Measurements from ENCODE around the gene SYNDIG1.

Gene SYNDIG1

DNA sequence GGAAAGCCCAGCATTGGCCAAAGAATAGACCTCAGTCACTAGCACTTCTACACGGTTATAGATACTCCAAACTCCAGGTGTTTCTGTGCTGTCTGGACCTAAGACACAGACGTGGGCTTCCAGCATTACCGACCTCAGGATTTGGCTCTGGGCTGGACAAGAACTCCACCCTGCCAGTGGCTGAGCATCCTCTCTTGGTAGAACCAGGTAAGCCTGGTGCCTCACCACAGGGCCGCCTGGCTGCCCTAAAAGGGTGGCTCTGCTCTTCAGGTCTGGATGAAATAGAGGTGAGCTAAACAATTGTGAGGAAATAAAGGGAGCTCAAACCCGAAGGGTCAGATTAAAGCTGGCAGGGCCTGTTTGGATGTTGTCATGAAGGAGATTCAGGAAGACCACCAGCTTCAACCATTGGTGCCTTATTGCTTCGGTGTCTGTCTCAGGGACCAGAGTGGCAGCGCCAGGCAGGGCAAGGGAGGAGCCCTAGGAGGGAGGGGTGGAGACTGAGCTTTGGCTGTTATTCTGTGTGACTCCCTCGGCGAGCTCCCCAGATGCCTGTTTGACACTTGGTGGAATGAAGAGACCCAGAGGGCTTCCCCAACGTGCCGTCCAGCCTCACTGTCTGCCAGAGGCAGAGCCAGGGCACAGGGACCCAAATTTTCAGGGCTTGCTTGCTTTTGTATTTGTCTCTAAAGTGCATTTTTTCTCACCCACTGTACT is 8.6 kb downstream of the SYNDIG1 start:
- Histone ChIP-seq H2BK15ac (replicated peaks; ENCODE audit: low read depth) (no peak overlapping the region), H3K9ac (ENCODE audit: low read length) (no peak overlapping the region), H2BK120ac (ENCODE audit: low read depth, low read length) (no peak overlapping the region), H3K27me3 (ENCODE audit: insufficient read depth, low read length, poor library complexity) (no peaks in the 10 kb centered on the region), H3K56ac (ENCODE audit: low read length) (no peak overlapping the region), H4K5ac (ENCODE audit: low read length) (no peak overlapping the region), H3K23ac (ENCODE audit: low read length) (no peak overlapping the region), H3K4me3 (ENCODE audit: low read length) (no peak overlapping the region), H3K4me1 (ENCODE audit: control insufficient read depth, low read depth, low read length) (peaks cover 10% of the 10 kb centered on the region), H3K79me1 (ENCODE audit: low read length) (peaks cover 43% of the 10 kb centered on the region), H3K18ac (ENCODE audit: low read length) (no peak overlapping the region), H3K4me2 (ENCODE audit: low read length) (no peak overlapping the region), H3K4ac (ENCODE audit: low read depth, low read length) (no peak overlapping the region), H3K27ac (ENCODE audit: low read depth, low read length) (no peak overlapping the region), H4K8ac (ENCODE audit: low read depth, low read length) (no peak overlapping the region), H2BK5ac (ENCODE audit: low read length) (no peak overlapping the region), H3K36me3 (ENCODE audit: control insufficient read depth, insufficient read depth, low read length) (no peaks in the 10 kb centered on the region), H2AK5ac (ENCODE audit: low read length) (no peak overlapping the region), H3K79me2 (ENCODE audit: control insufficient read depth, insufficient read depth, low read length) (peaks cover 52% of the 10 kb centered on the region)
- no peak for DNase-seq
- WGBS (ENCODE audit: extremely low coverage, insufficient coverage, low lambda C conversion rate): no CpG with 5 or more reads among the region's 11 CpGs

DNA sequence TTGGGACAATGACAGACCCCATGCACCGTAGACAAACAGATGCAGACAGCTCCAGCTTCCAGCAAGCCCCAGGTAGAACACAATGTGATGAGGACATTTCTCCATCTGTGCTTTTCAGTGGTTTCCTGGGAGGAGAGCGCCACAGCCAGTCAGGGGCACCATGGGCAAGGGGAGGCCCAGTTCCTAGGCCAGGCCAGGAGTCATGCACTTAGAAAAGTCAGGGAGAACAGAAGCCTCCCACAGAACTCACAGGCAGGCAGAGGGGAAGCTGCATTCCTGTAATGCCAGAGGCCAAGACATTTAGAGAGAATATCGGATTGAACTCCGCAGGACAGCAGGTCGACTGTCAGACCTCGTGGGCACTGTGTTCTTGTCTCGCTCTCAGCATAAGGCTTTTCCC is 9.2 kb downstream of the SYNDIG1 start:
- WGBS (ENCODE audit: extremely low coverage, insufficient coverage, low lambda C conversion rate): no CpG with 5 or more reads among the region's 7 CpGs
- H3K79me2 ChIP-seq (ENCODE audit: control insufficient read depth, insufficient read depth, low read length): peaks cover 51% of the 10 kb centered on the region
- no peak overlapping the region for H4K8ac ChIP-seq (ENCODE audit: low read depth, low read length)
- H3K79me1 ChIP-seq (ENCODE audit: low read length): peaks cover 43% of the 10 kb centered on the region
- DNase-seq: peak; percentile 53
- no peaks in the 10 kb centered on the region for H3K36me3 ChIP-seq (ENCODE audit: control insufficient read depth, insufficient read depth, low read length)
- H2BK15ac ChIP-seq (replicated peaks; ENCODE audit: low read depth): no peak overlapping the region
- H3K4me2 ChIP-seq (ENCODE audit: low read length): no peak overlapping the region
- H3K4ac ChIP-seq (ENCODE audit: low read depth, low read length): no peak overlapping the region
- H3K27me3 ChIP-seq (ENCODE audit: insufficient read depth, low read length, poor library complexity): no peaks in the 10 kb centered on the region
- peak overlapping the region; percentile 8 for H3K9ac ChIP-seq (ENCODE audit: low read length)
- no peak overlapping the region for H3K27ac ChIP-seq (ENCODE audit: low read depth, low read length)
- no peak overlapping the region for H2BK120ac ChIP-seq (ENCODE audit: low read depth, low read length)
- no peak overlapping the region for H2AK5ac ChIP-seq (ENCODE audit: low read length)
- no peak overlapping the region for H3K56ac ChIP-seq (ENCODE audit: low read length)
- H3K4me1 ChIP-seq (ENCODE audit: control insufficient read depth, low read depth, low read length): peaks cover 5% of the 10 kb centered on the region
- no peak overlapping the region for H3K4me3 ChIP-seq (ENCODE audit: low read length)
- H3K23ac ChIP-seq (ENCODE audit: low read length): no peak overlapping the region
- H2BK5ac ChIP-seq (ENCODE audit: low read length): no peak overlapping the region
- no peak overlapping the region for H4K5ac ChIP-seq (ENCODE audit: low read length)
- no peak overlapping the region for H3K18ac ChIP-seq (ENCODE audit: low read length)

DNA sequence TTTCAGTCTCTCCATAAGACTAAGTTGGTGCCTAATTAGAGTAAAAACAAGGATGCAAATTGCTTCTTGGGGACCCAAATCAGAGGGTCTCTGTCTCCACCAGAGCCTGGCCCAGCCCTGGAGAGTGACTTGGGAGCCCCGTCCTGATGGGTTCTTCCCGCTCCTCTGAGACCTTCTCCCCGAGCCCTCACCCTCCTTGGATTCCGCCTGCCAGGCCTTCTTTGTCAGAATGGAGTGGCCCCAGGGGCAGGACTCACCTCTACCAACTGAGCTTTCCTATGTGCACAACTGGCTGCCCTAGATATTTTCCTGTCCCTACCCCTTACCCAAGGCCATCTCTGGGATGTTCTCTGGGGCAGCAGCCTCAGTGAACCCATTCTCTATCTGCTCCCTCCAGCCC is 9.7 kb downstream of the SYNDIG1 start:
- H3K4me2 ChIP-seq (ENCODE audit: low read length): no peak overlapping the region
- WGBS (ENCODE audit: extremely low coverage, insufficient coverage, low lambda C conversion rate): no CpG with 5 or more reads among the region's 4 CpGs
- no peak overlapping the region for H3K9ac ChIP-seq (ENCODE audit: low read length)
- H3K36me3 ChIP-seq (ENCODE audit: control insufficient read depth, insufficient read depth, low read length): no peaks in the 10 kb centered on the region
- H2BK120ac ChIP-seq (ENCODE audit: low read depth, low read length): no peak overlapping the region
- no peak overlapping the region for H3K18ac ChIP-seq (ENCODE audit: low read length)
- H4K5ac ChIP-seq (ENCODE audit: low read length): no peak overlapping the region
- H3K27ac ChIP-seq (ENCODE audit: low read depth, low read length): no peak overlapping the region
- no peak overlapping the region for H2BK15ac ChIP-seq (replicated peaks; ENCODE audit: low read depth)
- H3K23ac ChIP-seq (ENCODE audit: low read length): no peak overlapping the region
- H3K27me3 ChIP-seq (ENCODE audit: insufficient read depth, low read length, poor library complexity): no peaks in the 10 kb centered on the region
- peaks cover 5% of the 10 kb centered on the region for H3K4me1 ChIP-seq (ENCODE audit: control insufficient read depth, low read depth, low read length)
- H4K8ac ChIP-seq (ENCODE audit: low read depth, low read length): no peak overlapping the region
- no peak overlapping the region for H3K4ac ChIP-seq (ENCODE audit: low read depth, low read length)
- peaks cover 46% of the 10 kb centered on the region for H3K79me1 ChIP-seq (ENCODE audit: low read length)
- H2AK5ac ChIP-seq (ENCODE audit: low read length): no peak overlapping the region
- no peak overlapping the region for H3K4me3 ChIP-seq (ENCODE audit: low read length)
- no peak overlapping the region for H3K56ac ChIP-seq (ENCODE audit: low read length)
- no peak for DNase-seq
- H3K79me2 ChIP-seq (ENCODE audit: control insufficient read depth, insufficient read depth, low read length): peaks cover 50% of the 10 kb centered on the region
- H2BK5ac ChIP-seq (ENCODE audit: low read length): no peak overlapping the region

DNA sequence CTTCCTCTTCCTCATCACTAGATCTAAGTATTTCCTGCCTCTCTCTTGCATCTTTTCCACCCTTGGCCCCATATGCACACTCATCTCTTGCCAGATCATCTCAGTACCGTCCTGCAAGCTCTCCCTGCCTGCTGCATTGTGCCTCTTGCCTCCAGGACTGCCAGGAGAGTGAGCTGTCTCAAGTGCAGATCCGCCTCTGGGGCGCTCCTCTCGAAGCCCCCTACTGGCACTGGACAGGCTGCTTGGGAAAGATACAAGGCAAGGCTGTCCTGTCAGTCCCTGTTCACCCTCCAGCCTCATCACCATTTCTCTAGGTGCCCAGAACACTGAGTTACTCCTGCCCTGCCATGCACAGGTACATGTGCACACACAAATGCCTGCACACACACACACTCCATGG is 10.2 kb downstream of the SYNDIG1 start:
- H2BK15ac ChIP-seq (replicated peaks; ENCODE audit: low read depth): no peak overlapping the region
- WGBS (ENCODE audit: extremely low coverage, insufficient coverage, low lambda C conversion rate): no CpG with 5 or more reads among the region's 4 CpGs
- H4K5ac ChIP-seq (ENCODE audit: low read length): no peak overlapping the region
- H2BK5ac ChIP-seq (ENCODE audit: low read length): no peak overlapping the region
- no peak for DNase-seq
- H4K8ac ChIP-seq (ENCODE audit: low read depth, low read length): no peak overlapping the region
- H3K27me3 ChIP-seq (ENCODE audit: insufficient read depth, low read length, poor library complexity): no peaks in the 10 kb centered on the region
- H3K79me2 ChIP-seq (ENCODE audit: control insufficient read depth, insufficient read depth, low read length): peaks cover 52% of the 10 kb centered on the region
- H3K4me1 ChIP-seq (ENCODE audit: control insufficient read depth, low read depth, low read length): peaks cover 5% of the 10 kb centered on the region
- H3K36me3 ChIP-seq (ENCODE audit: control insufficient read depth, insufficient read depth, low read length): no peaks in the 10 kb centered on the region
- no peak overlapping the region for H2AK5ac ChIP-seq (ENCODE audit: low read length)
- H3K27ac ChIP-seq (ENCODE audit: low read depth, low read length): no peak overlapping the region
- no peak overlapping the region for H3K4ac ChIP-seq (ENCODE audit: low read depth, low read length)
- H3K23ac ChIP-seq (ENCODE audit: low read length): peak overlapping the region; percentile 34
- peaks cover 48% of the 10 kb centered on the region for H3K79me1 ChIP-seq (ENCODE audit: low read length)
- no peak overlapping the region for H3K9ac ChIP-seq (ENCODE audit: low read length)
- H3K56ac ChIP-seq (ENCODE audit: low read length): no peak overlapping the region
- H3K4me2 ChIP-seq (ENCODE audit: low read length): no peak overlapping the region
- H2BK120ac ChIP-seq (ENCODE audit: low read depth, low read length): no peak overlapping the region
- no peak overlapping the region for H3K4me3 ChIP-seq (ENCODE audit: low read length)
- no peak overlapping the region for H3K18ac ChIP-seq (ENCODE audit: low read length)

GRCh38 chr20:24480509-24480908 is 11.1 kb downstream of the SYNDIG1 start:
- no peak overlapping the region for H3K23ac ChIP-seq (ENCODE audit: low read length)
- no peak overlapping the region for H3K4me2 ChIP-seq (ENCODE audit: low read length)
- H4K5ac ChIP-seq (ENCODE audit: low read length): no peak overlapping the region
- DNase-seq: no peak
- no peak overlapping the region for H2AK5ac ChIP-seq (ENCODE audit: low read length)
- H3K4me3 ChIP-seq (ENCODE audit: low read length): no peak overlapping the region
- H3K27ac ChIP-seq (ENCODE audit: low read depth, low read length): no peak overlapping the region
- no peak overlapping the region for H2BK15ac ChIP-seq (replicated peaks; ENCODE audit: low read depth)
- no peak overlapping the region for H3K4ac ChIP-seq (ENCODE audit: low read depth, low read length)
- H3K79me1 ChIP-seq (ENCODE audit: low read length): peaks cover 43% of the 10 kb centered on the region
- peaks cover 46% of the 10 kb centered on the region for H3K79me2 ChIP-seq (ENCODE audit: control insufficient read depth, insufficient read depth, low read length)
- WGBS (ENCODE audit: extremely low coverage, insufficient coverage, low lambda C conversion rate): no CpG with 5 or more reads among the region's 4 CpGs
- no peak overlapping the region for H4K8ac ChIP-seq (ENCODE audit: low read depth, low read length)
- no peaks in the 10 kb centered on the region for H3K4me1 ChIP-seq (ENCODE audit: control insufficient read depth, low read depth, low read length)
- no peaks in the 10 kb centered on the region for H3K36me3 ChIP-seq (ENCODE audit: control insufficient read depth, insufficient read depth, low read length)
- no peaks in the 10 kb centered on the region for H3K27me3 ChIP-seq (ENCODE audit: insufficient read depth, low read length, poor library complexity)
- H3K9ac ChIP-seq (ENCODE audit: low read length): no peak overlapping the region
- H2BK120ac ChIP-seq (ENCODE audit: low read depth, low read length): no peak overlapping the region
- H3K56ac ChIP-seq (ENCODE audit: low read length): no peak overlapping the region
- no peak overlapping the region for H3K18ac ChIP-seq (ENCODE audit: low read length)
- no peak overlapping the region for H2BK5ac ChIP-seq (ENCODE audit: low read length)

DNA sequence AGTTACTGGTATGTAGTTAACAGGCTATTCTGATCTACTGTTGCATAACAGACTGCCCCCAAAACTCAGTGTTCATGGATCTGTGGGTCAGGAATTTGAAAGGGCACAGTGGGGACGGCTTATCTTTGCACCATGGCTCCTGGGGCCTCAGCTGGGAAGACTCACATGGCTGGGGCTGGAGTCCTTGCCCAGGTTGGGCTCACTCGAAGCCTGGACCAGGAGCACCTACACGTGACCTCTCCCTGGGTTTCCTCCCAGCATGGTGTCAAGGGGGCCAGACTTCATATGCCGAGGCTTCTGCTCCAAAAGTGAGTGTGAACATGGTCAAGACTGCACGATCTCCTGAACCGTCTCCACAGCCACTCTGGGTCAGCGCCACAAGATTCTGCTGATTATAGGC is 11.7 kb downstream of the SYNDIG1 start:
- H2BK120ac ChIP-seq (ENCODE audit: low read depth, low read length): no peak overlapping the region
- peaks cover 48% of the 10 kb centered on the region for H3K79me1 ChIP-seq (ENCODE audit: low read length)
- WGBS (ENCODE audit: extremely low coverage, insufficient coverage, low lambda C conversion rate): no CpG with 5 or more reads among the region's 7 CpGs

More for the DNA sequence above, 11.7 kb downstream of the SYNDIG1 start:
- no peak overlapping the region for H4K8ac ChIP-seq (ENCODE audit: low read depth, low read length)
- H3K4ac ChIP-seq (ENCODE audit: low read depth, low read length): no peak overlapping the region
- DNase-seq: no peak
- H3K18ac ChIP-seq (ENCODE audit: low read length): no peak overlapping the region
- no peak overlapping the region for H3K9ac ChIP-seq (ENCODE audit: low read length)
- no peaks in the 10 kb centered on the region for H3K4me1 ChIP-seq (ENCODE audit: control insufficient read depth, low read depth, low read length)
- H3K4me2 ChIP-seq (ENCODE audit: low read length): no peak overlapping the region
- H3K27me3 ChIP-seq (ENCODE audit: insufficient read depth, low read length, poor library complexity): no peaks in the 10 kb centered on the region
- H2AK5ac ChIP-seq (ENCODE audit: low read length): no peak overlapping the region
- no peak overlapping the region for H3K56ac ChIP-seq (ENCODE audit: low read length)
- no peaks in the 10 kb centered on the region for H3K36me3 ChIP-seq (ENCODE audit: control insufficient read depth, insufficient read depth, low read length)
- H3K23ac ChIP-seq (ENCODE audit: low read length): peak overlapping the region; percentile 91
- no peak overlapping the region for H2BK5ac ChIP-seq (ENCODE audit: low read length)
- no peak overlapping the region for H3K4me3 ChIP-seq (ENCODE audit: low read length)
- no peak overlapping the region for H3K27ac ChIP-seq (ENCODE audit: low read depth, low read length)
- H3K79me2 ChIP-seq (ENCODE audit: control insufficient read depth, insufficient read depth, low read length): peaks cover 50% of the 10 kb centered on the region
- no peak overlapping the region for H2BK15ac ChIP-seq (replicated peaks; ENCODE audit: low read depth)
- H4K5ac ChIP-seq (ENCODE audit: low read length): no peak overlapping the region

Measured in mesendoderm (in vitro differentiated cells).